Keratinocyte (primary cell): Measurements from ENCODE around the gene PREB.

Experiments used
- EZH2 ChIP-seq: IDR thresholded peaks from one replicate; pipeline ENCODE4 v1.6.1; 2012; ENCODE audit warnings: inconsistent platforms, mild to moderate bottlenecking, low read length, moderate library complexity
- TF ChIP-seq, protein P1 (sequence below), 3 experiments: IDR thresholded peaks in 1 of 3; conservative IDR thresholded peaks in 1 of 3; optimal IDR thresholded peaks in 1 of 3; 2 replicates in 2 of 3; 3 replicates in 1 of 3; pipeline versions ENCODE3 to v1.5.1; 2011; ENCODE audit warnings: low read length in 3 of 3, mild to moderate bottlenecking in 3 of 3, moderate library complexity in 2 of 3, control low read depth in 1 of 3, inconsistent platforms in 1 of 3; ENCODE audit not compliant: insufficient read depth in 2 of 3; ENCODE audit errors: extremely low read depth in 1 of 3

- TF ChIP-seq, protein P1, sequence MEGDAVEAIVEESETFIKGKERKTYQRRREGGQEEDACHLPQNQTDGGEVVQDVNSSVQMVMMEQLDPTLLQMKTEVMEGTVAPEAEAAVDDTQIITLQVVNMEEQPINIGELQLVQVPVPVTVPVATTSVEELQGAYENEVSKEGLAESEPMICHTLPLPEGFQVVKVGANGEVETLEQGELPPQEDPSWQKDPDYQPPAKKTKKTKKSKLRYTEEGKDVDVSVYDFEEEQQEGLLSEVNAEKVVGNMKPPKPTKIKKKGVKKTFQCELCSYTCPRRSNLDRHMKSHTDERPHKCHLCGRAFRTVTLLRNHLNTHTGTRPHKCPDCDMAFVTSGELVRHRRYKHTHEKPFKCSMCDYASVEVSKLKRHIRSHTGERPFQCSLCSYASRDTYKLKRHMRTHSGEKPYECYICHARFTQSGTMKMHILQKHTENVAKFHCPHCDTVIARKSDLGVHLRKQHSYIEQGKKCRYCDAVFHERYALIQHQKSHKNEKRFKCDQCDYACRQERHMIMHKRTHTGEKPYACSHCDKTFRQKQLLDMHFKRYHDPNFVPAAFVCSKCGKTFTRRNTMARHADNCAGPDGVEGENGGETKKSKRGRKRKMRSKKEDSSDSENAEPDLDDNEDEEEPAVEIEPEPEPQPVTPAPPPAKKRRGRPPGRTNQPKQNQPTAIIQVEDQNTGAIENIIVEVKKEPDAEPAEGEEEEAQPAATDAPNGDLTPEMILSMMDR (optimal IDR thresholded peaks at IDR 0.05 in 1 of 3, IDR thresholded peaks at IDR 0.05 in 1 of 3, conservative IDR thresholded peaks at IDR 0.05 in 1 of 3; ENCODE audit: extremely low read depth in 1 of 3, insufficient read depth in 2 of 3, low read length in 3 of 3), result no peak
- no peak for TF ChIP-seq EZH2
These were observed 24.0 kb upstream of the PREB start for GRCh38 chr2:27158468-27158867.
